Endometrial microvascular endothelial cells (primary cell): Measurements from ENCODE around the gene NT5C1A. TPM values are rescaled to one million over a fixed set of nuclear protein-coding genes. Genes with fewer than 3 reads are reported as not detected.

Source experiments
- in situ Hi-C: cut with HindIII; loops from 2 replicates; pipeline ENCODE4 v1.10.0; 2017; ENCODE audit warnings: low sequenced_read_pairs, low pct_unique_long_range_greater_than_20kb; ENCODE audit errors: inconsistent ontology term
- total RNA-seq: library from RNA; depleted of rRNA; stranded (reverse); fragments of >200 nt; gene quantifications from one replicate; pipeline ENCODE4 v1.2.3, GENCODE V29; 2015; ENCODE audit errors: inconsistent ontology term

The NT5C1A gene
- total RNA-seq, 1 donor from 2014 or later = not detected

- in situ Hi-C loops = no loop called here
These were observed 19.0 kb upstream of the NT5C1A start for GRCh38 chr1:39690794-39691382.

GRCh38 chr1:39690225-39690624, 18.3 kb upstream of the NT5C1A start:
- in situ Hi-C loops = no loop called here

DNA sequence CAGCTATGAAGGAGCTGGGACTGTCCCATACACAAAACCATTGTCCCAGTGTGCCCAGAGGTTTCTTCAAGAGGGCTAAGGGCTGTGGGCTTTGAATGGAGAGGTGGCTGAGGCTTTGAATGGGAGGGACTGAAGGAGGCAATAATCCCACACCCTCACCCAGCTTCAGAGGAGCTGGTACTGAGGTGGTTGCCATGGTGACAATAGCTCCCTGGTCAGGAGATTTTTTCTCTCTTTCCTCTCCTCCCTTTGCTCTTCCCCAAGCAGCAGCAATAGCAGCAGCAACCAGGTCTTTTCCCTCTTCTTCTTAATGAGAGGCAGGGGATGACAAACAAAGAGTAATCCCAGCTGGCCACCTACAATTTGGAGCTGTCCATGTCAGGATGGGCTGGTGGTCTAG, 17.7 kb upstream of the NT5C1A start:
- in situ Hi-C loops = no loop called here

DNA sequence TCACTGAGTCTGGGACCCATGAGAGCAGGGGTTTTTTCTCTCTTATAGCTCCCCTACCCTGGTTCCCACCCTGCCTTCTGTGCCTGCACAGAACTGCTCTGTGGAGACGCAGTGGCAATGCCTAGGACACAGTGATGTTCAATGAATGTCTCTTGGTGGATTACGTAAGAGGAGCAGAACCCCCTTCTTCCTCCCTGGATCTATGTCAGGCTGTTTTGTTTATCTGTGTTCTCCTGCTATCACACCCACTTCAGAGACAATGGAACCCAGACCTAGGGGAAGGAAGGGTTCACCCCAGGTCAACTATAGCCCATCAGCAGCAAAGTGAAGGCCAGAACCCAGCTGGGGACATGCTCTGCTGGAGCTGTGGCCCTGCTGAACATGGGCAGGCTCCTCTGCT, 17.3 kb upstream of the NT5C1A start:
- in situ Hi-C loops = no loop called here

DNA sequence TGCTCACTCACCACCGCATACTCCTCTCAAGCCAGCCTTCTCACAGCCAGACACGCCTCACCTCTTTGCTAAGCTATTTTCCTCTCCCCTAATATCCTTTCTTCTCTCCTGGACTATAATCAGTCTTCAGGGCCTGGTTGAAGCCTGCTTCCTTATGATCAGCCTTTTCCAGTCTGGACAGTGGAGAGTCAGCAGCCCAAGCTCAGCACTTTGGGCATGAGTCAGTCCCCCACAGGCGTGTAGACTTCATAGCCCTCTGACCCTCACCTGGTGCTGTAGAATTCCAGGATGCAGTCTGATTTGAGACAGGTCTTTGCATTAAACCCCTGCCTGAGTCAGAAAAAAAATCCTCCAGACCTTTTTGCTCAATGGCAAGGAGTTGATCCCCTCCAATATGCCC, 16.8 kb upstream of the NT5C1A start:
- in situ Hi-C loops = no loop called here

- in situ Hi-C loops = no loop called here
These were observed 15.3 kb upstream of the NT5C1A start for GRCh38 chr1:39687243-39687642.

DNA sequence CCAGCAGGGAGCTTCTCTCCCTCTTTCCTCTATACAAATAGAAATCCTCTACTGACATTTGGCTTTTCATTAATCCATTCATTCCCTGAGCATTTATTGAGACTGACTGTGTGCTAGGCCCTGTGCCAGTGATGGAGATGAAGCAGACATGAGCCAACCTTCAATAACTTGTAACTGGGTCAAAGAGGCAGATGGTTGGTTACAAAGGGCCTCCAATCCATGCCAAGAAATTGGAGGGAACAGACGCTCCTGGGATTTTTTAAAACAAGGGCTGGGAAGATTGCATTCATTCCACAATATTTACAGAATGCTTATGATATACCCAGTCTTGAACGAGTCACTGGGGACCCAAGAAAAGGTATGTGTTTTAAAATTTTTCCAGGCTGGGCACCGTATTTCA, 13.2 kb upstream of the NT5C1A start:
- in situ Hi-C loops = no loop called here

DNA sequence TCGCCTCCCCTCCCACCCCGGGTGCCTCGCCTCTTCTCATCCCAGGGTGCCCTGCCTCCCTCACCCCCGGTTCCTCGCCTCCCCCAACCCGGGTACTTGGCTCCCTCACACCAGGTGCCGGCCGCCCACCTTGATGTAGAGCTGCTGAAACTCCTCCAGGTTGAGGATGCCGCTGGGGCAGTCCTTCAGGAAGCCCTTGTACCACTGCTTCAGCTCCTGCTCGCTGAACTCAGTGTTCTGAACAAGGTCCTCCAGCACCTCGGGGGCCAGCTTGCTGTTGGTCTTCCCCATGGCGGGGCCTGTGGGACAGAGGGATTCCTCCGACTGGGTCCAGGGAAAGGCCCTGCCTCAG, 12.4 kb upstream of the NT5C1A start:
- in situ Hi-C loops = no loop called here

DNA sequence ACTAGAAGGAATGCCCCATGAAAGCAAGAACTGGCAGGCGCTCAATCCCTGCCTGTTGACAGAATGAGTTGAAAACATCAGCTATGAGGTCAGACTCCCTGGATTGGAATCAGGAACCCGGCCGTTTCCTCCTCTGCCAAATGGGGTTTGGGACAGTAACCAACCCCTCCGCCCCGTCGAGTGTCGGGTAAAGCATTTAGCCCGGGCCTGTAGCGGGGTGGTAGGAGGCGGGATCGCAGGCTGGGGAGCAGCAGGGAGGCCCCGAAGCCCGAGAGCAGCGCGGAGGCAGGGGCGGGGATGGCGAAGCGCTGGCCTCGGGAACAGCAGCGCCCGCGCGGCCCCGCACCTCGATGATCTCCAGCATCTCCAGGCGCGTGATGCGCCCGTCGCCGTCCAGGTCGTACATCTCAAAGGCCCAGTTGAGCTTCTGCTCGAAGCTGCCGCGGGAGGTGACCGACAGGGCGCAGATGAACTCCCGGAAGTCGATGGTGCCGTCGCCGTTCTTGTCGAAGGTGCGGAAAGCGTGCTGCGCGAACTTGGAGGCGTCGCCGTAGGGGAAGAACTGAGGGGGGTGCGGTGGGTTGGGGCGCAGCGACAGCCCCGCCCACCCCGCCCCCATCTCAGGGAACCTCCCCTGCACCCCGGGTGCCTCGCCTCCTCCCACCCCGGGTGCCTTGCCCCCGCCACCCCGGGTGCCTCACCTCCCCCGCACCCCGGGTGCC, 11.8 kb upstream of the NT5C1A start:
- in situ Hi-C loops = no loop called here

DNA sequence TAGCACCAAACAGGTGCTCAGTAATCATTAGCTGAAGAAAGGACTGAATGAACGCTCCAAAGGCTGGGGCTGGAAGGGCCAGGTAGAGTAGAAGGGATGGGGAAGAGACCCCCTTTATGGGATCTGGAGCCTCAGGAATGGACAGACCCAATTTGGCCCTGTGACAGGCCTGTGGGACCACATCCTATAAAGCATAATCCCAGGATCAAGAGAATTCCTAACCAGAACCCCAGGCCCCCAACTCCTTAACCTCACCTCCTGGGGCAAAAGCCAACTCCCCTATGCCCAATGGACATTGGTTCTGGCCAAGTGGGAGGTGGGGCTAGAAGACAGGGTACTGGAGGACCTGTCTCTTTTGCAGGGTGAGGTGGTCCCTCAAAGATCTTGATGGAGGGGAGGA, 10.1 kb upstream of the NT5C1A start:
- in situ Hi-C loops = no loop called here

- in situ Hi-C loops = no loop called here
These were observed 9.4 kb upstream of the NT5C1A start for GRCh38 chr1:39681294-39681693.

- in situ Hi-C loops = no loop called here
These were observed 8.8 kb upstream of the NT5C1A start for GRCh38 chr1:39680751-39681150.

DNA sequence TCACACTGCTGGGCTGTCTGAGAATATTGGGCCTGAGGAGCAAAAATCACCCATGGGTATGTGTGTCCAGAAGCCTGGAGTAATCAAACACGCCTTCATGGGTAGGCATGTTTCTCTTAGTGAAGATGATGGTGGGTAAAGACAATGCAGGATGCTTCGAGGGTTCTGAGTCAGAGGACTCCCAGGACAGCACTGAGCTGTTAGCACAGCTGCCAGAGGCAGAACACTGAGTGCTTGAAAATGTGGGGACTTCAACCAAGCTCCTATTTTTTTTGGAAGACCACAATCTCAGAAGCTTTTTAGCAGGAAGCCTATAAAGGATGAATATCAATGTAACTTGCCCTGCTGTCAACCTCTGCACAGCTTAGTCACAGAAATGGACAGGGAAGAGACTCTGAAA, 7.9 kb upstream of the NT5C1A start:
- in situ Hi-C loops = no loop called here

- in situ Hi-C loops = no loop called here
These were observed 7.0 kb upstream of the NT5C1A start for GRCh38 chr1:39678889-39679288.

DNA sequence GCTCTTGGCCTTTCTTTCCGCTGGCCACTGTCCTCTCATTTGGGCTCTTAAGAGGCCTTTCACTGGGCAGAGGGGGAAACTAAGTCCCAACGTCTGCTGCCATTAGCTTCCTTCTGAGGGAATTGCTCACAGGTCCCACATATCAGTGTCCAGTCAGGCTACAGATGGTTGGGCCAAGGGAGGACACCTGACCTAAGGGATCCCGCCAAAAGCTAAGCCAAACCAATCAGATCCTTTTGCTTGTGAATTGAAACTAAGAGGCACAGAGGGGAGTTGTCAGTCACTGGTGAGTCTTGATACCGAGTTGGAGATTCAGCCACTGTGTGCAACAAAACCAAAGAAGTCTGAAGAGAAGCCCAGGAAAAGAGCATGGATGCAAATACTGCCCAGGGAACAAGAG, 5.7 kb upstream of the NT5C1A start:
- in situ Hi-C loops = no loop called here

DNA sequence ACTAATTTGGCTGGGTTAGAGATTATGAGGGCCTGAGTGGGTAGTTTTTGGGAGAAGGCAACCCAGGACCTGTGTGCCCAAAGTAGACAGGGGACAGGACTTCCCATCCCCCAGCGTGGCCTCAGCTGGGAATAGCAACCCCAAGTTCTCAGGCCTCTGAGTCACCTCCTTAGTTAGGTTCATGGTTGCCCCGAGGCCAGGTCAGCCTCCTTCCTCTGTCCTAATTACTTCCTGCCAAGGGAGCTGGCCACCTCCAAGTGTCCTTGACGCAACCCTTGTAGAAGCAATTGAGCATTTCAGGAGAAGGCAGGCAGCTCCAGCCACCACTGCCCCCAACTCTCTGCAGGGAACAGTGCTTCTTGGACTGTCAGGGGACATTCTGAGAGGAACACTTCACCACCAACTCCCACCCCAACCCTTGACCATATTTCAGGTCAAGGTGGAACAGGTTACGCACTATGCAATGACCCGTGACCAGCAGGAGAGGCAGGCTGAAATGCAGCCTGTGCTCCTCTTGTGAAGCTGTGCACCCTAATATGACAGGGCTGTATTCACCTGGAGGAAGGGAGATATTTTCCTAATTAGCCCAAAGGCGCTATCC, 5.1 kb upstream of the NT5C1A start:
- in situ Hi-C loops = no loop called here

DNA sequence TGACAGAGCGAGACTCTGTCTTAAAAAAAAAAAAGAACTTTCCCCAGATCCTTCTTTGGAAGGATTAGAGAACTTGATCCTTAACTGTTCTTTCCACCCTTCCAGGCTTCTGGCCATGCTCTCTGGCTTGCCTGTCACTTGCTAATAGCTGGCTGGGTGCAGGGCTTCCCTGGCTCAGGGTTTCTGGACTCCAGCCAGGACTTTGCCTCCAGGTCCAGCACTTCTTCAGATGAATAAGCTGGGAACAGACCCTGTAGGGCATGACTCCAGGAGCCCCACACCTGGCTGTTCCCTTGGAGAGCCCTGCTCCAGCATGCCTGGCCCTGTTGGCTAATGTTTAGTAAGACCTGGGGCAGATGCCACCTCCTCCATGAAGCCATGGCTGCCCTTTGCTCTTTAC, 3.3 kb upstream of the NT5C1A start:
- in situ Hi-C loops = no loop called here

DNA sequence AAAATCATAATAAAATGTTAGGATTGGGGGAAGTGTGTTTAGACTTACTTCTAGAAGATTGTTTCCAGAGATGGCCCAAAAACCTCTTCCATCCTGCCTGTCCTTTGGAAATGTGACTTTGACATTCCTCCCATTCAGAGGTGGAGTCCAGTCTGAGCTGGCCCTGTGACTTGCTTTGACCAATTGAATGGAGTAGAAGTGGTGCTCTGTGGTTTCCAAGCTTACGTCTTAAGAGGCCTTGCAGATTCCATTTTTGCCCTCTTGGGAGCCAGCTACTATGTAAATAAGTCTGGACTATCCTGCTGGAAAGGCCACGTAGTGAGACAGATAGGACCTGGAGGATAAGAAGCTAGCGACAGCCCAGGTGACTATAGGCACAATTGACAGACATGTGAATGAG, 1.3 kb upstream of the NT5C1A start:
- in situ Hi-C loops = no loop called here

DNA sequence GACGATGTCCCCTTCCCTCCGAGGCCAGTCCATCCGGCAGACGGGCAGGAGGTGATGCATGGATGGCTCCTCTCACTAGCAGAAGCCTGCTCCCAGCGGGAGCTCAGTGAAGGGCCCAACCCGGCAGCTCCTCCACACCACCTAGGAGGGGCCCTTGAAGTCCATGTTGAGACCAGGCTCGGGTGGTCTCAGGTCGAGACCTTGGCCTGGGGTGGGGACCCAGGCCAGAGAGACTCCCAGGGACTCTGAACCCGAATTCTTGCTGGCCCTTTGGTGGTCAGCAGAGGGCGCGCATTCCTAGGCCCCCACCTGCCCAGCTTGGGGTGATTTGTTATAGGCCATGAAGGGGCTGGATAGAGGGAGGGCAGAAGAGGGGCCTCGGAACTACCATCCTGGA, 642 bp upstream of the NT5C1A start:
- in situ Hi-C loops = no loop called here

- in situ Hi-C loops = no loop called here
These were observed 494 bp downstream of the NT5C1A start for GRCh38 chr1:39671433-39671792.

DNA sequence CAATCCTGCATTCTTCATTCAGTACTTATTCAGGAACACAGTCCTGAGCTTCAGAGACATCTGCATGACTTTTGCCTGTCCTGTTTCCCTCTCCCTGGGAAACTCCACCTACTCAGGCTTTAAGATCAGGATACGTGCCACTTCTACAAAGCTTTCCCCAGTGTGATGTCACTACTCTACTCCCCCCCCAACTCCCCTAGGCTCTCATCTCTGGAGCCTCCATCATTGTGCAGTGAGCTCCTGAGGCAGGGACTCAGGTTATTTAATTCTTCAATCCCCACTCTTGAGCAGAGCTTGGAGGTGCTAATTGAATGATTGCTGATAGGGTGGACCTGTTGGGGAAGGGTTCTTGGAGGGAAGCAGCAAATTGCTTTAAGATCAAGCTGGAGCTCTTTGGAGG, 1.2 kb downstream of the NT5C1A start:
- in situ Hi-C loops = no loop called here
